Measurements from ENCODE around the gene MLLT3. TPM values are rescaled to one million over a fixed set of nuclear protein-coding genes. Genes with fewer than 3 reads are reported as not detected.

MLLT3 gene
- total and polyA plus RNA-seq, 2 of the 8 experiments (the other 6 are each of a cell fraction or from before 2014, with no cell fraction given) = 5.9 to 9.6 TPM

GRCh38 chr9:20582150-20582549, 40.1 kb downstream of the MLLT3 start:
- Histone ChIP-seq H4K8ac (ENCODE audit: extremely low read depth, insufficient read depth, low read length) (no peak overlapping the region), H2BK5ac (ENCODE audit: low read depth, low read length) (no peak overlapping the region), H3K4me2 (ENCODE audit: insufficient read depth in 1 of 2, low read depth in 2 of 2, low read length in 2 of 2) (no peak overlapping the region), H2BK120ac (replicated peaks; ENCODE audit: low read depth, low read length) (no peak overlapping the region), H3K14ac (ENCODE audit: insufficient read length) (no peak overlapping the region), H3K4me3 (ENCODE audit: extremely low read depth in 1 of 4, insufficient read depth in 2 of 4, low read depth in 3 of 4, low read length in 4 of 4) (no peak overlapping the region), H4K5ac (ENCODE audit: insufficient read length, low read depth, low read length) (no peak overlapping the region), H2AFZ (ENCODE audit: low read length) (no peak overlapping the region), H3K79me1 (ENCODE audit: low read depth, low read length) (no peaks in the 10 kb centered on the region), H2AK5ac (ENCODE audit: low read depth, low read length) (no peak overlapping the region), H3K79me2 (ENCODE audit: control insufficient read depth in 1 of 2, insufficient read depth in 2 of 2, low read length in 2 of 2) (no peaks in the 10 kb centered on the region), H2BK15ac (ENCODE audit: low read length) (no peak overlapping the region), H3K27ac (ENCODE audit: low read depth, low read length) (no peak overlapping the region), H3K27me3 (replicated peaks in 1 of 4; ENCODE audit: control insufficient read depth in 3 of 4, extremely low read depth in 1 of 4, insufficient read depth in 3 of 4, low read length in 3 of 4) (no peaks in the 10 kb centered on the region; a peak in 2 of 7 replicates), H3K23ac (ENCODE audit: insufficient read length) (no peak overlapping the region), H2BK20ac (ENCODE audit: low read length) (no peak overlapping the region), H3K4ac (replicated peaks; ENCODE audit: insufficient read length, low read depth, low read length) (no peak overlapping the region), H3K23me2 (ENCODE audit: low read depth, low read length) (no peaks in the 10 kb centered on the region), H4K20me1 (replicated peaks in 1 of 2; ENCODE audit: control insufficient read depth in 1 of 2, insufficient read depth in 2 of 2, low read length in 2 of 2) (peaks cover 0 to 4% of the 10 kb centered on the region in 2 experiments), H3K56ac (replicated peaks; ENCODE audit: insufficient read length, low read depth, low read length) (no peak overlapping the region), H3K36me3 (ENCODE audit: control insufficient read depth in 2 of 4, insufficient read depth in 4 of 4, low read length in 3 of 4) (no peaks in the 10 kb centered on the region), H4K91ac (replicated peaks; ENCODE audit: insufficient read length, low read length) (no peak overlapping the region), H3K9ac (replicated peaks in 1 of 4; ENCODE audit: extremely low read depth in 1 of 4, low read depth in 3 of 4, low read length in 3 of 4) (no peak overlapping the region), H3K4me1 (replicated peaks in 1 of 4; ENCODE audit: control insufficient read depth in 3 of 4, insufficient read depth in 4 of 4, low read length in 3 of 4) (no peaks in the 10 kb centered on the region), H3K9me3 (ENCODE audit: insufficient read depth in 2 of 2, low read depth in 1 of 2, low read length in 1 of 2) (no peaks in the 10 kb centered on the region), H3K18ac (ENCODE audit: extremely low read depth, low read length) (no peak overlapping the region), H2BK12ac (ENCODE audit: low read depth, low read length) (no peak overlapping the region)
- DNase-seq (ENCODE audit: low read depth in 1 of 2, low spot score in 2 of 2) = no peak
- 80% methylated on average over 3 of the region's 3 CpGs; no CpG with 5 or more reads in 1 of the 2 experiments for WGBS, 2 experiments (ENCODE audit: extremely low coverage in 1 of 2, insufficient coverage in 1 of 2, insufficient read length in 1 of 2, insufficient replicate concordance in 2 of 2, low coverage in 1 of 2, low lambda C conversion rate in 2 of 2, missing lambda C conversion rate in 1 of 2)
- FAIRE-seq = no peak
- ChIA-PET CTCF (ENCODE audit: partially characterized antibody) (interaction anchor here (0.6 kb wide), 1 partner anchor 40 kb away, joined by 3 read pairs; no protein-coding TSS in a partner anchor), POLR2A (ENCODE audit: partially characterized antibody) (no interaction called here)
- TF ChIP-seq SAP30 (IDR thresholded peaks at IDR 0.05; ENCODE audit: insufficient read depth, insufficient replicate concordance, low read length) (no peak), SP4 (IDR thresholded peaks at IDR 0.05; ENCODE audit: low read length) (no peak), BRCA1 (IDR thresholded peaks at IDR 0.05; ENCODE audit: low read depth, low read length) (no peak), TBP (IDR thresholded peaks at IDR 0.05; ENCODE audit: low read depth, low read length) (no peak), NRF1 (IDR thresholded peaks at IDR 0.05; ENCODE audit: low read depth, low read length) (no peak), RFX5 (IDR thresholded peaks at IDR 0.05; ENCODE audit: borderline replicate concordance, low read depth, low read length) (no peak), MAFK (IDR thresholded peaks at IDR 0.05; ENCODE audit: low read depth, low read length) (no peak), TAF1 (IDR thresholded peaks at IDR 0.05; ENCODE audit: low read depth, low read length) (no peak), CHD1 (IDR thresholded peaks at IDR 0.05; ENCODE audit: low read depth, low read length) (no peak), MAX (IDR thresholded peaks at IDR 0.05) (no peak), POLR2A (IDR thresholded peaks at IDR 0.05; ENCODE audit: control extremely low read depth in 1 of 2, low read depth in 2 of 2, low read length in 2 of 2) (no peak), SP1 (IDR thresholded peaks at IDR 0.05; ENCODE audit: low read depth, low read length) (no peak), CBX5 (IDR thresholded peaks at IDR 0.05; ENCODE audit: low read depth, low read length) (no peak), CBX8 (IDR thresholded peaks at IDR 0.05; ENCODE audit: borderline replicate concordance, low read depth, low read length) (no peak), E2F6 (IDR thresholded peaks at IDR 0.05) (no peak)

Data from H1 (cell line).